ENCODE measurements around the gene GGN. TPM values are rescaled to one million over a fixed set of nuclear protein-coding genes. Genes with fewer than 3 reads are reported as not detected.

The GGN gene
- total RNA-seq, 1 donor from 2014 or later = 0.31 TPM

DNA sequence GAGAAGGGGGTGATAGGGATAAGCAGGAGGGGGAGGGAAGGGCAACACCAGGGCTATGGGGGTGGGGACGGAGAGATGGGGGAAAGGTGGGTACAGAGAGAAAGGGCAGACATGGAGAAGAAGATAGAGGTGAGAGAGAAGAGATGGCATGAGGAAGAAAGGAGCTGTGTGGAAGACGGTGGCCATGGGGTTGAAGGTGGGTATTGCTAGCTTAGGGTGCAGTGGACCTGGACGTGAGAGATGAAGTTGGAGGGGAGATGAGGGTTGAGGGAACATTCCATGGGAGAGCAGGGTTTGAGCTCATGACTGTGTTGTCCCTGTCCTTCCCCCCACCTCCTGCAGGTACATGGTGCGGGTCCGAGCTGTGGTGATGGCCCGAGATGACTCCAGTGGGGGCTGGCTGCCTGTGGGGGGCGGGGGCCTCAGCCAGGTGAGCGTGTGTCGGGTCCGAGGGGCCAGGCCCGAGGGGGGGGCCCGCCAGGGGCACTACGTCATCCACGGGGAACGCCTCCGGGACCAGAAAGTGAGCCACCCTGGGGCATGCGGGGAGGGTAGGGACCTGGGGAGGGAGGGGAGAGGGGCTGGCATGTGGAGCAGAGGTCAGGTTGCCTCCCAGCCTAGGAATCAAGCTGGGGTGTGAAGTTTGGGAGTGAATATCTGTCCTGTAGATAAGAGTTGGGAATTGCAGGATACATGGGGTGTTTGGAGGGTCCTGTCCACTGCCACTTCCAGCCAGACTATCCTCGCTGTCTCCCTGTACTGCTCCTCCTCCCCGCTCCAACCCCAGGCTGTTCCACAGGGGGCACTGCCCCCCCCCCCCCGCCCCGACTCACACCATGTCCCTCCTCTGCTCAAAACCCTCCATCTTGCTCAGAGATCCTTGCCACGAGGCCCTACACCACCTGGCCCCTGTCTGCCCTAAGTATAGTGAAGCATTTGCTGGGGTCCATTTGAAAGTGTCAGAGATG, 2.4 kb upstream of the GGN start:
- ATAC-seq (no peak), DNase-seq (ENCODE audit: low spot score) (no peak)
- intact Hi-C loops (cut with DNase I) = no loop called here

DNA sequence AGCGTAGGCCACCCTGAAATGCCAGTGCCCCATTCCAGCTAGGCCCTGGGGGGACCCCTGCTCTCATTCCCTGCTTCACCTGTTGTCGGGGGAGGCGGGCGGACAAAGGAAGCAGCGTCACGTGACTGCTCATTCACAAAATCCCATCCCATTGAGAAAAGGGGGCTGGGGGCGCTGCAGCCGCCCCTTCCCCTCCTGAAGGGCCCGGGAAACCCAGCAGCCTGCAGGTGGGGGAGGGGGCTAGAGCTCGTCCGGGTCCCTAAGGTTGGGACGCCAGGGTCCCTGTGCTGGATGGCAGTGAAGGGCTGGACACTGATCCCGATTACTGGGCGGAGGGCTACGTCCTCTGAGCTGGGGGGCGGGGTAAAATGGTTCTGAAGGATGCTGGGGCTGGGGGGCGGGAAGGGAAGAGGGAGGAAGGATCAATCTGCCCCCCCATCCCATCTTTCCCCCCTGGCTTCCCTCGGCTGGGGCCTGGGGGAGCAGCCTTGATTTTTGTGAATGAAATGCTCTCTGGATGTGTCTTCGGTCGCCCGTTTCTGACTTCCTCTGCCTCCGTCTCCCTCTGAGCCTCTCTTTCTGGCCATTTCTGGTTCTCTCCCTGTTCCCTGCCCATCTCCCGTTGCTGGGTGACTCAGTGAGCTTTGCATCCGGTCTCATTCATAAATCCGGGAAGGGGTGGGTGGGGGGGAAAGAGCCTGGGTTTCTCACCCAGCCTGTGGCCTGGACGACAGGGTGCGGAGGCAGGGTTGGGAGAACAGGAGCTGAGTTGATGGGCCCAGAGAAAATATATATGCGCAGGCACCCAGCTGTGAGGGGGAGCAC, 1.5 kb upstream of the GGN start:
- intact Hi-C loops (cut with DNase I) = no loop called here
- DNase-seq (ENCODE audit: low spot score) = no peak
- no peak for ATAC-seq

DNA sequence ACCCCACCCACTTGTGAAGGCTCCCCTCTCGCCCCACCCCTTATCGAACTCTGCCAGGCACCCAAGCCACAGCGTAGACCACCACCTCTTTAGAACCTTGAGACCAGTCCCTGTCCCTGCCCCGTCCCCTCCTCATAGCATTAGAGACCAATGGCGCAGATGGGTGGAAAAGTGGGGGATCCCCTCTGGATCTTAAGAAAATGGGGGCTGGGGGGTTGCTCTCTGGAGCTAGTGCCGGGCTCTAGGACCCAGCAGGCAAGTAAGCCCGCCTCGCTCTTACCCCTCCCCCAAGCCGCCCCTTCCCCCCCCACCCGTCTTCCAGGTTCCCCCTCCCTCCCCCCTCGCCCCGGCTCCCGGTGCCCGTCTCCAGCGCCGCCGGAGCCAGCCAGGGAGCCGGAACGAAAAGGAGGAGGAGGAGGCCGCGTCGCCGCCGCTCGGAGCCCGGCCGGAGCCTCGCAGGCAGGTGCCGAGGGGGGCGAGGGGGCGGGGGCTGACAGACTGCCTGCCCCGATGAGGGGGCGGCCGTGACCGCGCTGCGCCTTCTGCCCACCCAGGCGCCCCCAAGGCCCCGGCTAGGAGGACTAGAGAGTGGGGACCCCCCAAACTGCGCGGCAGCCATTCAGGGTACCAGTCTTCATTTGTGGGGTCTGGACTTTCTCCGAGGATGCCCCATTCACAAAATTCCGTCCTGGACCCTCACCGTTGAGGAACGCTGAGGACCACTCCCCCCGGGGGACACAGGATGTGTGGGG, 691 bp upstream of the GGN start, which contains the start of gene SPRED3:
TSS of gene SPRED3 (plus strand) at position 349 of the 752 bp plus-strand sequence. CDS start 1,606 bp downstream, outside the sequence.
- intact Hi-C loops (cut with DNase I) = no loop called here
- ATAC-seq = peak; percentile 3
- no peak for DNase-seq (ENCODE audit: low spot score)

DNA sequence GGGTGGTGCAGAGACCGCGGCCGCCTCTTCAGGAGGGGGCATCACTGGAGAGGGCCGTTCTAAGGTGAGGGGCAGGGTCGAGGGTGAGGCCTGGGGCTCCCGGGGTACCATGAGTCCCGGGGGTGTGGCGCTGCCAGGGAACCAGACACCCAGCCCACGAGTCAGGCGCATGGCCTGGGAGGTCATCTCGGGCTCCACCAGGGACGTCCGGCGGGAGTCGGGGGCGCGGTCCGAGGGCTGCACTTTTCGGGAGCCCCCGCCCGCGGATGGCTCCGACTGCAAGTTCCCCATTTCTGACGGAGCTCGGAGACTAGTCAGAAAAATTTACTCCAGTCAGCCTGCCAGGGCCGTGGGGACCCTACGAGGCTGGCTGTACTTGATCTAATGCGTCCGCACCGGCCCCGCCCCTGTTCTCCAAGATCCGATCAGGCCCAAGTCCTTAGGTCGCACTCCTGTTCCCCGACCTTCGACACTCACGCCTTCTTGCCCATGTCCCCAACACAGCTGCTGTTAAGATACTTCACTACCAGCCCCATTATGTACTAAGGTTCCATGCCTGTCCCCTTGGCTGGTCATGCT, 774 bp downstream of the GGN start:
- DNase-seq (ENCODE audit: low spot score) (peak; percentile 67), ATAC-seq (peak; percentile 4)
- intact Hi-C loops (cut with DNase I) = no loop called here

DNA sequence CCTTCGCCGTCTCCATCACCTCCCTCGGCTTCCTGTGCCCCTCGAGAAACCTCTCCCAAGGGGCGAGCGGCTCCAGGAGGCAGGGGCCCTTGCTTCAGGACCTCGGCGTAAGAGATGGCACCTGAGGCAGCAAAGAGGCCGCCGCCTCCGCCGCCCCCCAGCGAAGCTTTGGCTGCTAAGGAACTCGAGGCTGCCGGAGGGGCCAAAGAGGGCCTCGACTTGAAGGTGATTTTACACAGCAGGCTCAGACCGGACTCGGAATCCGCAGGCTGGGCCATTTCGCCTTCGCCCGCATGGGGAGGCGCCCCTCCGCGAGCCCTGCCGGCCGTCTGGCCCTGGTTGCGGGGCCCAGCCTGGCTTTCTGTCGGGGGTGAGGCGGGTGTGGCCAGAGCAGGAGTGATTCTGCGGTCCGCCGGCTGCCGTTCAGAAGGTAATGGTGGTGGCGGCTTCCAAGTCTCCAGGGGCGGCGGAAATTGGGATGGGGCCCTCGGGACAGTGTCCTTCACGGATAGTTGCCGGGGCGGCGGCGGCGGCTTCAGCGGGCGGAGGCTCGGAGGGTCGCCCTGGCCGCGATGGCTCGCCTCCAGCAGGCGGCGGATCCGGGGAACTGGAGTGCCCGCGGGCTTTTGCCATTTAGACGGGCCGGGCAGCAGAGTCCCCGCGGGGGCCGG, 1.4 kb downstream of the GGN start:
- ATAC-seq (no peak), DNase-seq (ENCODE audit: low spot score) (no peak)
- intact Hi-C loops (cut with DNase I) = no loop called here

DNA sequence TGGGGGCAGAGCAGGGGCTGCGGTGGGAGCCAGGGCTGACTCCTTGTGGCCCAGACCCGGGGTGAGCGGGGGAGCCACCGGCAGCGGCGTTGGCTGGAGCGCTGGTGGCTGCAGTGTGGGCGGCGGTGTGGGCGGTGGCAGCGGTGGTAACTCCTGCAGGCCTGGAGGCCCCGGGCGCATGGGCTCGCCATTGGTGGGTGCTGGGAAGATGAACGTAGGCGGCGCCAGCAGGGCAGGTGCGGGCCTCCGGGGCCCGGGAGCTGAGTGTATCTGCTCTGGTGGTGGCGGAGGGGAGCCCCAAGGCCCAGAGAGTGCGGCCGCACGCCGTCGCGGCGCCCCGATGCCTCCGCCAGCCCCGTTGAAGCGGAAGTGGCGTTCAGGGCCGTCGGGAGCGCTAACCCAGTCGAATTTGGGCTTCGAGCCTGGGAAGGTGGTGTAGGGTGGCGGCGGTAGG, 2.0 kb downstream of the GGN start:
- intact Hi-C loops (cut with DNase I) = no loop called here
- no peak for ATAC-seq

DNA sequence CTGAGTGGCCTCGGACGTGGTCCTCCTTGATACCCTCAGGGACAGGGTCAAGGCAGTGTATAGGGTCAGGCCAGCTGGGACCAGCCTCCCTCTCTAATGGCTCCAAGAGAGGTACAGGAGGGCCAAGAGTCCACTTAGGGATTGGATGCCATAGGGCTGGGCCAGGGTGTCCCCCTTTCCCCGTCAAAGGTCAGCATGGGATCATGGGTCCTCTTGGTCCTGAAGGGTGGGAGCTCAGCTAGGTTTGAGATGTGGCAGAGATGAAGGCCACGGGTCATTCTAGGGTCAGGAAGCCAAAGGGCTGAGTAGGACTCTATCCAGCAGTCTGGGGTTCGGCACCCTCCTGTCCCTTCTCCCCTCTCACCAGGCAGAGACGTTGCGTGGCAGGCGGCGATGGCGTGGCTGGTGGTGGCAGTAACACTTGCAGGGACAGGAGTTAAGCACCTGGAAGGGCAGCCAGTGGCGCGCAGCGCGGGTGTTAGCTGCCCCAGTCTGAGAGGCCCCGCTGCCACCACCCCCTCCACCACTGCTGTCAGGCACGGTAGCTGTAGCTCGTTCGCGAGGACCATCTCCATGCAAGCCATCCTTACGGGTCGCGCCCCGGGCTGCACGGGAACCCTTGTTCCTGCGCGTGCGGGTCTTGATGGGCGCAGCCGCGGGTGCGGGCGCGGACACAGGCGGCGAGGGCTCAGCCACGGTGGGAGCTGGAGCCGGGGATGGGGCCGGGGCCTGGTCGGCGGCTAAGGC, 2.6 kb downstream of the GGN start:
- intact Hi-C loops (cut with DNase I) = no loop called here
- DNase-seq (ENCODE audit: low spot score) = no peak
- no peak for ATAC-seq

More for the DNA sequence above, 2.0 kb downstream of the GGN start:
- DNase-seq (ENCODE audit: low spot score) = no peak

DNA sequence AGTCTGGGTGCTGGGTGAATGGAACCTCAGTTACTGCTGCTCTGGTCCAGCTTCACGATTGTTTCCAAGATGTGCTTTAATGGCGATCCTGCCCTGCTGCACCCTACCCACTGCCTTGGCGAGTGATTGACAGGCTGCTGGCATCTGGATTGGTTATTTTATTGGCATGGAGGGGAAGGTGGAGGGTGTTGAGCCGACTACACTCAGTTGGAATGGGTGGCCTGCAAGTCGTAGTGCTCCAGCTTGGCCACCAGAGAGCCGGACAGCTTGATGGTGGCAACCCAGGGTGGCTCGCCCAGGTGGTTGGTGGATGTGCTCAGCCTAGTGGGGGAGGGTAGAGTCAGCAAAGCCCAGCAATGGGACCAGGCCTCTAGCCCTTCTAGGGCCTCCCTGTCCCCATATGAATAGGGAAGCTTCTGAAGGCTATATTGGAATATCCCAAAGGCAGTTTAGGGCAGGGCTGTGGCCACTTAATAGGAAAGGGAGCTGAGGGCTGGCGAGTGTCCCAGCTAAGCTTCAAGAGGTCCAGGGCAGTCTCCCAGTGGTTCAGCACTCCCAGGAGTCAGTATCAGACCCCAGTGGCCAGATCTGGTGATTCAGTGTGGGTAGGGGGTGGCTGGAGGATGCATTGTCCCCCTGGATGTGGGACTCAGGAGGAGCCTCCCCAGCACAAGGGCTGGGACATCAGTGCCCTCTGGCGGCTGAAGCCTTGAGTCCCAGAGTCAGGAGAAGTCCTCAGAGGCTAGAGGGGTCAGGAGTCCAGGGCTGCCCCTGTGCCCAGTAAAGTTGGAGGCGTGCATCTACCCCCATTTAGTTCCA, 3.4 kb downstream of the GGN start:
- ATAC-seq (no peak), DNase-seq (ENCODE audit: low spot score) (no peak)
- intact Hi-C loops (cut with DNase I) = no loop called here

DNA sequence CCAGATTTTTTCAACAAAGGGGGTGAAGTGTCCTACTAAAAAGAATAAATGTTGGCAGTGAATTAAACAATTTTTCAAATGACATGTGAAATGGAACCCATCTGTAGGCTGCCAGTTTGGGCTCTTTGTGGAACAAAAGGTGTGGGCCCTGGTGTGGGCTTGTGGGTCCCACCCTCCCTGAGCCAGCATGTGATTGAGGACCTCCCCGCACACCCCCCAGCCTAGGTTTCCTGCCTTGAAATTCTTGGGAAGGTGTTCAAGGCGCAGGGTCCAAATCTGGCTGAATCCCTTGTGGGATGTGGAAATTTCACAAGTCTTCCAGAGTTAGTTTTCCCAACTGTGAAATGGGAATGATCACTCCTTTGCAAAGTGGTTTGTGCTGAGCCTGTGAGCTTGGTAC, 4.1 kb downstream of the GGN start:
- DNase-seq (ENCODE audit: low spot score) = no peak
- no peak for ATAC-seq
- intact Hi-C loops (cut with DNase I) = no loop called here

DNA sequence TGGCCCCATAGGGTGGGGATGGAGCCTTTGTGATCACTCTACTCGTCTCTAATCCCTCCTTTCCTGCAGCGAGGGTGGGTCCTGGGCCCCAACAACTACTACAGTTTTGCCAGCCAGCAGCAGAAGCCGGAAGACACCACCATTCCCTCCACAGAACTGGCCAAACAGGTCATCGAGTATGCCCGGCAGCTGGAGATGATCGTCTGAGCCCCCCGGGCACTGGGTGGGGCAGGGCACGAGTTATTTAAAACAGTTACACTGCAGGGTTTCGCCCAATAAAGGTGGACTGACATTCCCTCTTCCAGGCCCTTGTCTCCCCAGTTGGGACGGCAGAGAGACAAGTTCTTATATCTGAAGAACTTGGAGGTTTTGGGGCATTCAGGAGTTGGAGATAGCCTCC, 4.7 kb downstream of the GGN start:
- intact Hi-C loops (cut with DNase I) = no loop called here
- DNase-seq (ENCODE audit: low spot score) (no peak), ATAC-seq (no peak)

DNA sequence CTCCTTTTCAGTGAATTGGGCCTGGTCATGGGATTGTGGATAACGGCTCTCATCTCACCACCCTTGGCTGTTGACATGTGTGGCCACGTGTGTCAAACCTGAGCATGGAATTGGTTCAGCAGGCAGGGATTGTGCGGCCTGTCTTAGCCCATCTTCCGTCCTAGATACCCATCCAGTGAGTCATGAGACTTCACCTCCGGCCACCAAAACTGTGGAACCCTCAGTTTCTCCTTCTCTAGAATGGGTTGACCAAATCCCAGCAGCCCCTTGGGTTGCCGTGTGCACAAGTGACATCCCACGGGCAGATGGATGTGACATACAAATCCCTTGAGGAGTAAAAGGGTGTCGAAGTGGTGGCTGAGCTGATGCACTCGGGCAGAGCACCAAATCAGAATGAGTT, 6.7 kb downstream of the GGN start:
- no peak for DNase-seq (ENCODE audit: low spot score)
- no peak for ATAC-seq
- intact Hi-C loops (cut with DNase I) = no loop called here

DNA sequence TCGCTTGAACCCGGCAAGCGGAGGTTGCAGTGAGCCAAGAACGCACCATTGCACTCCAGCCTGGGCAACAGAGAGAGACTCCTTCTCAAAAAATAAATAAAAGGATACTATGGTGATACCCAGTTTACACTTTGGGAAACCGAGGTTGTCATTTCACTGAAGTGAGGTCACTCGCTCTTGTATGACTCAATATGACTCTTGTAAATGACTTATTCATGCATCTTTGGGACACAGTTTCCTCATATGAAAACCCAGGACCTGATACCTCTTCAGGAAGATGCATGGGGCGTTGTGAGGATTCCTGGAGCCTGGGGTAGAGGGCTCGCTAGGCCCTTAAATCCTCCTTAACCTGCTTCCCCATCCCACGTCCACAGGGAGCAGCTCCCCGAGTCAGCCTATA, 9.0 kb downstream of the GGN start:
- no peak for ATAC-seq
- intact Hi-C loops (cut with DNase I) = no loop called here
- DNase-seq (ENCODE audit: low spot score) = no peak

DNA sequence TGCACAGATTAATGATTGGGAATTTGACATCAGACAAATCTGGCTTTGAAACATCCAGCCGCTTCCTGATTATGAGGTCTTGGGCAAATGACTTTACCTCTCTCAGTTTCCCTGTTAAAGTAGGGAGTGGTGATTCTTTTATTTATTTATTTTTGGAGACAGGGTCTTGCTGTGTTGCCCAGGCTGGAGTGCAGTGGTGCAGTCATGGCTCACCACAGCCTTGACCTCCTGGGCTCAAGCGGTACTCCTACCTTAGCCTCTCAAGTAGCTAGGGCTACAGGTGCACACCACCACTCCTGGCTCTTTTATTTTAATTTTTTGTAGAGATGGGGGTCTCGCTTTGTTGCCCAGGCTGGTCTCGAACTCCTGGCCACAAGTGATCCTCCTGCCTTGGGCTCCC, 10.8 kb downstream of the GGN start:
- intact Hi-C loops (cut with DNase I) = no loop called here
- DNase-seq (ENCODE audit: low spot score) (no peak), ATAC-seq (no peak)

DNA sequence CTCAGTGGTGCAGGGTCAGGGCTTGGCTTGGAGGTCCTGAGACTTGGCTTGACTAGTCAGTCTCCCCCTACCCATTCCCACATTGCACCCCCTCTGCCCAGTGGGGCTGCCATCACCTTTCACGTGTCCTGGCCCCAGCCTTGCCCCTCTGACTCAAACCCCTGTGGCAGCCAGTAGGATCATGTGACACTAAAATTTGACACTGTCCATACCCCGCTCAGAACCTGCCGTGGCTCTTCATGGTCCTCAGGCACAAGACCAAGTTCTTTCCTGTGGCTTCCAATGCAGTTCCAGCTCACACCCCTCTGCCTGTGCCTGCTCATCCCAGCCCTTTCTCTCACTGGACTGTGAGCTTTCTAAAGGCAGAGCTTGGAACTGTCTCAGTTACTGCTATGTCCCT, 11.3 kb downstream of the GGN start:
- ATAC-seq = no peak
- intact Hi-C loops (cut with DNase I) = no loop called here
- DNase-seq (ENCODE audit: low spot score) = no peak

DNA sequence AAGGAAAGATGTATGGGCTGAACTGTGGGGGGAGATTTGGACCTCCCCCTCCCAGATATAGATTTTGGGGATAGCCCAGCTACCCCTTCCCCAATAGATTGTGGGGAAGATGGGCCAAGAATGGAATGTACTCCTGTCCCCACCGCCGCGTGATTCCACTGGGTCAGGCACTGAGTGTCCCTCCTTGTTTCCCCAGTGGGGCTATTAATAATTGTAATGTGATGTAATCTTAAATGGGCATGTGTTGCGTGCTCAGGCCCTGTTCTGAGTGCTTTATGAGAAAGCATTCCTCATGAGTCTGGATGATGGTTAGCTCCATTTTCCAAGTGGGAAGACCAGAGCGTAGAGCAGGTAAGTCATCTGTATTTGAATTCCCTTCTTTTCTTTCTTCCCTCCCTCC, 12.1 kb downstream of the GGN start:
- no peak for DNase-seq (ENCODE audit: low spot score)
- intact Hi-C loops (cut with DNase I) = no loop called here

DNA sequence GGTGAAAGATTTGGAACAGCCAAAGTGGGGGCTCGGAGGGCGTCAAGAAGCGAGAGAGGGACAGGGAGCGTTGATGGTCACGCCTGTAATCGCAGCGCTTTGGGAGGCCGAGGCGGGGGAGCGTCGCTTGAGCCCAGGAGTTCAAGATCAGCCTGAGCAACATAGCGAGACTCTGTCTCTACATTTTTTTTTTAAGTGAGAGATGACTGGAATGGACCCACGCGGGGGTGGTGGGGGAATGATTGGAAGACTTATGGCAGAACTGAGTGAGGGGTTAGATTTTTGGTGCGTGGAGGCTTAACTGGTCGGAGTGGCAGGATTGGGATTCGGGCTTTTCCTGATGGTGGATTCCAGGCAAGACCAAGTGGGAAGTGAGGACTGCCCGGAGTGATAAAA, 12.7 kb downstream of the GGN start:
- intact Hi-C loops (cut with DNase I) = no loop called here
- no peak for DNase-seq (ENCODE audit: low spot score)
- no peak for ATAC-seq

More for the DNA sequence above, 12.1 kb downstream of the GGN start:
- no peak for ATAC-seq

Measured in sciatic nerve (tissue), 2 donors.